ENCODE results near the gene RGL1.
A peak's percentile ranks its signal among the peaks of the same experiment; 100 is the strongest.
"Not testable (repeated sequence)": the region's sequence is repeated elsewhere in the genome, so short reads cannot be mapped to it uniquely, and the experiment has no call there.

RGL1 gene

GRCh38 chr1:183804916-183805841, at the start of gene RGL1:
TSS of gene RGL1 (plus strand) at chr1:183805120. CDS start at chr1:183805298, 178 bp downstream.
- peak in 1 of 2 donors; percentile 9 for DNase-seq

- DNase-seq, result no peak
These were observed 48.6 kb upstream of the RGL1 start for GRCh38 chr1:183756326-183756725.

- DNase-seq, result no peak
These were observed 47.9 kb upstream of the RGL1 start for GRCh38 chr1:183757061-183757460.

- DNase-seq, result no peak
These were observed 46.0 kb upstream of the RGL1 start for GRCh38 chr1:183758913-183759312.

- no peak for DNase-seq
These were observed 44.3 kb upstream of the RGL1 start for GRCh38 chr1:183760661-183761060.

- DNase-seq, result no peak
These were observed 43.0 kb upstream of the RGL1 start for GRCh38 chr1:183761871-183762270.

GRCh38 chr1:183762856-183763255, 42.1 kb upstream of the RGL1 start:
- not testable (repeated sequence) for DNase-seq

GRCh38 chr1:183764981-183765380, 39.9 kb upstream of the RGL1 start:
- no peak for DNase-seq

GRCh38 chr1:183769956-183770815, 34.7 kb upstream of the RGL1 start:
- no peak for DNase-seq

GRCh38 chr1:183770816-183771128, 34.1 kb upstream of the RGL1 start:
- no peak for DNase-seq

- DNase-seq, result no peak
These were observed 31.2 kb upstream of the RGL1 start for GRCh38 chr1:183773482-183774274.

GRCh38 chr1:183774938-183775337, 30.0 kb upstream of the RGL1 start:
- no peak for DNase-seq

GRCh38 chr1:183776731-183777130, 28.2 kb upstream of the RGL1 start:
- DNase-seq, result no peak

- no peak for DNase-seq
These were observed 27.6 kb upstream of the RGL1 start for GRCh38 chr1:183777328-183777727.

- no peak for DNase-seq
These were observed 26.9 kb upstream of the RGL1 start for GRCh38 chr1:183778045-183778444.

- no peak for DNase-seq
These were observed 26.1 kb upstream of the RGL1 start for GRCh38 chr1:183778568-183779433.

- DNase-seq, result no peak
These were observed 24.8 kb upstream of the RGL1 start for GRCh38 chr1:183780159-183780558.

- DNase-seq, result no peak
These were observed 24.2 kb upstream of the RGL1 start for GRCh38 chr1:183780757-183781156.

GRCh38 chr1:183783342-183783741, 21.6 kb upstream of the RGL1 start:
- no peak for DNase-seq

GRCh38 chr1:183783767-183784637, 20.9 kb upstream of the RGL1 start:
- no peak for DNase-seq

- DNase-seq, result not testable (repeated sequence)
These were observed 19.0 kb upstream of the RGL1 start for GRCh38 chr1:183785921-183786320.
